ENCODE measurements around the gene HSP90B1.

DNA sequence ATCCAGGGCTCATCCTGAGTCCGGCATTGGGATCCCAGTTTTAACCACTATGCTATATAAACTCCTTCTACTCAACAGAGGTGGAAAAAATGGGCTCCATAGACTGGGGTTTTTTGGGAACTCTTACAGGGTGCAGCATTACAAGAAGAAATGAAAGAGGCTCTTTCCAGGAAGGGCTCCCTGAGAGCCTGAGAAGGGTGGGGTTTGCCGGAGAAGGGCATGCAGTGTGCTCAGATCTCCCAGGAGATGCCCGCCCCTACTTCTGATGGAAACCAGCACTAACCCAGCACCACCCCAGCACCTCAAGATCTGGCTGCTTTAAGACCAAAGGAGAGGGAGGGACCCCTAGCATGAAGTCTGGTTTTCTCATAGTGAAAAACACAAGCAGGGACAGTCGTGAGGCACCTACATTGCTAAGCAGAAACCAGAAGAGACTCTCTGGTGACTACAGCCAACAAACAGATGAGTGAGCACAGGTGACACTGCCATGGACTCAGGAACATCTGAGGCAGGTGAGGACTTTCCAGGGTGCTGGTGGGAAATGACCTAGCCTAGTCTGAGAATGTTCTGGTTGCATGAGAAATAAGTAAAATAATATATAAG, 43.9 kb upstream of the HSP90B1 start:
- TF ChIP-seq POLR2AphosphoS5 (IDR thresholded peaks at IDR 0.05) (no peak), POLR2A (IDR thresholded peaks at IDR 0.05) (no peak)
- TF ChIP-seq, protein P1, sequence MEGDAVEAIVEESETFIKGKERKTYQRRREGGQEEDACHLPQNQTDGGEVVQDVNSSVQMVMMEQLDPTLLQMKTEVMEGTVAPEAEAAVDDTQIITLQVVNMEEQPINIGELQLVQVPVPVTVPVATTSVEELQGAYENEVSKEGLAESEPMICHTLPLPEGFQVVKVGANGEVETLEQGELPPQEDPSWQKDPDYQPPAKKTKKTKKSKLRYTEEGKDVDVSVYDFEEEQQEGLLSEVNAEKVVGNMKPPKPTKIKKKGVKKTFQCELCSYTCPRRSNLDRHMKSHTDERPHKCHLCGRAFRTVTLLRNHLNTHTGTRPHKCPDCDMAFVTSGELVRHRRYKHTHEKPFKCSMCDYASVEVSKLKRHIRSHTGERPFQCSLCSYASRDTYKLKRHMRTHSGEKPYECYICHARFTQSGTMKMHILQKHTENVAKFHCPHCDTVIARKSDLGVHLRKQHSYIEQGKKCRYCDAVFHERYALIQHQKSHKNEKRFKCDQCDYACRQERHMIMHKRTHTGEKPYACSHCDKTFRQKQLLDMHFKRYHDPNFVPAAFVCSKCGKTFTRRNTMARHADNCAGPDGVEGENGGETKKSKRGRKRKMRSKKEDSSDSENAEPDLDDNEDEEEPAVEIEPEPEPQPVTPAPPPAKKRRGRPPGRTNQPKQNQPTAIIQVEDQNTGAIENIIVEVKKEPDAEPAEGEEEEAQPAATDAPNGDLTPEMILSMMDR (IDR thresholded peaks at IDR 0.05) = no peak
